Astrocyte of the spinal cord (primary cell): ENCODE results near the gene ATRIP.
A peak's percentile ranks its signal among the peaks of the same experiment; 100 is the strongest.

Experiments used
- DNase-seq: peaks from one replicate; pipeline ENCODE4 v3.0.0; 2011; ENCODE audit warnings: low read depth, low spot score
- H3K4me3 ChIP-seq: 2 replicates; pipeline ENCODE4 v1.5.1; 2011; ENCODE audit warnings: low read depth, mild to moderate bottlenecking, low read length, moderate library complexity
- in situ Hi-C: cut with HindIII; loops from 2 replicates; pipeline ENCODE4 v1.10.0; 2017; ENCODE audit warnings: low sequenced_read_pairs
- TF ChIP-seq, protein P1 (sequence below): IDR thresholded peaks from 2 replicates; pipeline ENCODE4 v1.5.1; 2012; ENCODE audit warnings: low read depth, mild to moderate bottlenecking, low read length, inconsistent platforms

Gene ATRIP

DNA sequence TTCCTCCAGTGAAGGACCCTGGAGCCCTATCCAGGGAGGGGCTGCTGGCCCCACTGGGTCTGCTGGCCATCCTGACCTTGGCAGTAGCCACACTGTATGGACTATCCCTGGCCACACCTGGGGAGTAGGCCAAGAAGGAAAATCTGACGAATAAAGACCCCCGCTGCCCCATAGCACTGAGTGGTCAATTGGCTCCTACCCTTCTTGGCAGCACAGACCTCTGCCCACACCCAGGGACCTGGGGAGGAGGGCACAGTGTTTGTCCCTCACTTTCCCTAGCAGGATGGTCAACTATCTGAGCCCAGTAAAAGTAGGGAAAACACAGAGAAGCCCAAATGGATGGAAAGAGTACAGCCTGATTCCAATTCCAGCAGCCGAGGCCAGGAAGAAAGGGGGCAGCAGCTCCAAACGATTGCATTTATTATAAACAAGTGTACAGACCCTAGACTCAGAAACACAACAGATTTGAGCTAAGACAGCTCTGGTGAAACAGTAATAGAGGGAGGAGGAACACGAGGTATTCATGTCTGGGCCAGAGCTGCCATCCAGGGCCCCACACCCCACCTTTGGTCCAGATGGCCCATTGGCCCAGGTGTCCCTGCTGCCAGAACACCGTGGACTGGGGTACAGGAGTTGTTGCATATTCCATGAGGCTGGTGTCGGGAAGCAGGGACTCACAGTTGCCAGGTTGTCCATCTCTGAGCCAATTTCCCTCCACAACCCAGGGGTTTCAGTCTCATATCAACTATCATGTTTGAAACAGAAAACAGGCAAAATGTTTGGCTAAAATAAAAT is 21.1 kb downstream of the ATRIP start:
- no peak overlapping the region for H3K4me3 ChIP-seq
- in situ Hi-C loops = no loop called here
- TF ChIP-seq, protein P1, sequence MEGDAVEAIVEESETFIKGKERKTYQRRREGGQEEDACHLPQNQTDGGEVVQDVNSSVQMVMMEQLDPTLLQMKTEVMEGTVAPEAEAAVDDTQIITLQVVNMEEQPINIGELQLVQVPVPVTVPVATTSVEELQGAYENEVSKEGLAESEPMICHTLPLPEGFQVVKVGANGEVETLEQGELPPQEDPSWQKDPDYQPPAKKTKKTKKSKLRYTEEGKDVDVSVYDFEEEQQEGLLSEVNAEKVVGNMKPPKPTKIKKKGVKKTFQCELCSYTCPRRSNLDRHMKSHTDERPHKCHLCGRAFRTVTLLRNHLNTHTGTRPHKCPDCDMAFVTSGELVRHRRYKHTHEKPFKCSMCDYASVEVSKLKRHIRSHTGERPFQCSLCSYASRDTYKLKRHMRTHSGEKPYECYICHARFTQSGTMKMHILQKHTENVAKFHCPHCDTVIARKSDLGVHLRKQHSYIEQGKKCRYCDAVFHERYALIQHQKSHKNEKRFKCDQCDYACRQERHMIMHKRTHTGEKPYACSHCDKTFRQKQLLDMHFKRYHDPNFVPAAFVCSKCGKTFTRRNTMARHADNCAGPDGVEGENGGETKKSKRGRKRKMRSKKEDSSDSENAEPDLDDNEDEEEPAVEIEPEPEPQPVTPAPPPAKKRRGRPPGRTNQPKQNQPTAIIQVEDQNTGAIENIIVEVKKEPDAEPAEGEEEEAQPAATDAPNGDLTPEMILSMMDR = no peak
- DNase-seq = no peak

DNA sequence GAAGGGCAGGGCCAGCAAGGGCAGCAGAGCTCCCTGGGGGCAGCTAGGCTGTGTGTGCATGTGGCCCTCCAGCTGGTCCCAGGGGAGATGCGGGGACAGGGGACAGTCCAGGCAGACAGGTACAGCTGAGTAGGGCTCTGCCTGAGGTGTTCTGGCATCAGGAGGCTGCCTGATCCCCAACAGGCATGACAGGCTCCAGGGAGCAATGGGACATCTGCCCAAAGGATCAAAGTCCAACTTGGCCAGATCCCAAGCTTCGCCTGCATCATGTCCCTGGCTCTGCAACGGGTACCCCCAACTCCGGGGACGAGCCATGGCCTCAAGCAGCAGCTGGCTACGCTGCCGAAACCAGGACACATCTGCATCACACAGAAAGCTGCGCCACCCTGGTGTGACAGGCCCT is 21.8 kb downstream of the ATRIP start:
- no peak overlapping the region for H3K4me3 ChIP-seq
- TF ChIP-seq, protein P1 = no peak
- in situ Hi-C loops = no loop called here
- no peak for DNase-seq

- no peak for DNase-seq
- in situ Hi-C loops = no loop called here
- TF ChIP-seq, protein P1 = no peak
- H3K4me3 ChIP-seq = no peak overlapping the region
These were observed 22.7 kb downstream of the ATRIP start for GRCh38 chr3:48469046-48469915.

DNA sequence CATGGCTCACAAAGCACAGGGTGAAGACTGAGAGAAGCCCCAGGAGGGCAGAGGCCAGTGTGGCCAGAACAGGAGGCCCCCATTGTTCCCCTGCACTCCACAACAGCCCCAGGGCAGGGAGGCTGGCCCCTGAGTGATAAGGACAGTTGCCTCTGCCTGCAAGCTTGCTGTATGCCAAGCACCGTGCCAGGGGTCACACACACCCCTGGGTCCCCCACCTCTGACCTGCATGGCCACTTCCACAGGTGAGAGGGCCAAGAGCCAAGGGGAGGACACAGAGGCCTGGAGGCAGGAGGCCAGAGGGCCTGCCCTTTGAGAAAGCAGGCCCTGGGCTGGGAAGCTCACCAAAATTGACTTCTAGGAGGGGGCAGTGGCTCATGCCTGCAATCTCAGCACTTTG is 23.7 kb downstream of the ATRIP start:
- no peak for DNase-seq
- in situ Hi-C loops = no loop called here
- no peak overlapping the region for H3K4me3 ChIP-seq
- TF ChIP-seq, protein P1 = no peak

DNA sequence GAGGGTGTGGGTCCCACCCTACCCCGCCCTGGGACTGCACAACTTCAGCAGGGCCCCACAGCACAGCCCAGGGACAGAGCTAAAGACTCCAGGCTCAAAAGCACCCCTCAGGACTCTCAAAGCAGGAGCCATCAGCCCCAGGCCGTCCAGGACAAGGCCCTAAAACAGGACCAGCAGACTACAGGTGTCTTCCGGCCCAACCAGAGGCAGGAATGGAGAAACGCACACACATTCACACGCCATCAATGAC is 26.1 kb downstream of the ATRIP start:
- no peak for DNase-seq
- peak overlapping the region; percentile 84 for H3K4me3 ChIP-seq
- TF ChIP-seq, protein P1 = no peak

GRCh38 chr3:48472923-48473616 is 26.5 kb downstream of the ATRIP start:
- peak; percentile 92 for DNase-seq
- peak overlapping the region; percentile 84 for H3K4me3 ChIP-seq
- TF ChIP-seq, protein P1 = peak; percentile 32
- in situ Hi-C loops = no loop called here

More for the DNA sequence above, 26.1 kb downstream of the ATRIP start:
- in situ Hi-C loops = no loop called here
